Measurements from ENCODE around the gene STXBP5.

STXBP5 gene

DNA sequence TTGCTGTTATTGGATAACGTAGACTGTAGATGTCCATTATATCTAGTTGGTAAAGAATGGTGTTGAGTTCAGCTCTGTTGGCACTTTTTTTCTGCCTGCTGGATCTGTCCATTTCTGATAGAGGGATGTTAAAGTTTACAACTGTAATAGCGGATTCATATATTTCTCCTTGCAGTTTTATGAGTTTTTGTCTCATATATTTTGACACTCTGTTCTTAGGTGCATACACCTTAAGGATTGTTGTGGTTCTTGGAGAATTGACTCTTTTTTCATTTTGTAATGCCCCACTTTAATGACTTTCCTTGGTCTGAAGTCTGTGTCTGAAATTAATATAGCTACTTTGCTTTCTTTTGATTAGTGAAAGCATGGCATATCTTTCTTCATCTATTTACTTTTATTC lies 16.1 kb downstream of the STXBP5 start:
- Mint-ChIP-seq H3K36me3 (ENCODE audit: low read depth) (peaks cover 49% of the 10 kb centered on the region), H3K4me1 (no peaks in the 10 kb centered on the region), H3K4me3 (no peak overlapping the region), H3K27ac (no peak overlapping the region), H3K27me3 (ENCODE audit: low read depth) (no peaks in the 10 kb centered on the region), H3K9me3 (no peaks in the 10 kb centered on the region)
- TF ChIP-seq, protein P1, sequence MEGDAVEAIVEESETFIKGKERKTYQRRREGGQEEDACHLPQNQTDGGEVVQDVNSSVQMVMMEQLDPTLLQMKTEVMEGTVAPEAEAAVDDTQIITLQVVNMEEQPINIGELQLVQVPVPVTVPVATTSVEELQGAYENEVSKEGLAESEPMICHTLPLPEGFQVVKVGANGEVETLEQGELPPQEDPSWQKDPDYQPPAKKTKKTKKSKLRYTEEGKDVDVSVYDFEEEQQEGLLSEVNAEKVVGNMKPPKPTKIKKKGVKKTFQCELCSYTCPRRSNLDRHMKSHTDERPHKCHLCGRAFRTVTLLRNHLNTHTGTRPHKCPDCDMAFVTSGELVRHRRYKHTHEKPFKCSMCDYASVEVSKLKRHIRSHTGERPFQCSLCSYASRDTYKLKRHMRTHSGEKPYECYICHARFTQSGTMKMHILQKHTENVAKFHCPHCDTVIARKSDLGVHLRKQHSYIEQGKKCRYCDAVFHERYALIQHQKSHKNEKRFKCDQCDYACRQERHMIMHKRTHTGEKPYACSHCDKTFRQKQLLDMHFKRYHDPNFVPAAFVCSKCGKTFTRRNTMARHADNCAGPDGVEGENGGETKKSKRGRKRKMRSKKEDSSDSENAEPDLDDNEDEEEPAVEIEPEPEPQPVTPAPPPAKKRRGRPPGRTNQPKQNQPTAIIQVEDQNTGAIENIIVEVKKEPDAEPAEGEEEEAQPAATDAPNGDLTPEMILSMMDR (IDR thresholded peaks at IDR 0.05; ENCODE audit: unreplicated experiment in 3 of 3): no peak

GRCh38 chr6:147221739-147222138 lies 17.5 kb downstream of the STXBP5 start:
- H3K4me3 Mint-ChIP-seq: no peak overlapping the region
- no peaks in the 10 kb centered on the region for H3K4me1 Mint-ChIP-seq
- H3K27ac Mint-ChIP-seq: no peak overlapping the region
- H3K27me3 Mint-ChIP-seq (ENCODE audit: low read depth): no peaks in the 10 kb centered on the region
- TF ChIP-seq, protein P1 (IDR thresholded peaks at IDR 0.05; ENCODE audit: unreplicated experiment in 3 of 3): no peak
- no peaks in the 10 kb centered on the region for H3K9me3 Mint-ChIP-seq
- H3K36me3 Mint-ChIP-seq (ENCODE audit: low read depth): peaks cover 49% of the 10 kb centered on the region

DNA sequence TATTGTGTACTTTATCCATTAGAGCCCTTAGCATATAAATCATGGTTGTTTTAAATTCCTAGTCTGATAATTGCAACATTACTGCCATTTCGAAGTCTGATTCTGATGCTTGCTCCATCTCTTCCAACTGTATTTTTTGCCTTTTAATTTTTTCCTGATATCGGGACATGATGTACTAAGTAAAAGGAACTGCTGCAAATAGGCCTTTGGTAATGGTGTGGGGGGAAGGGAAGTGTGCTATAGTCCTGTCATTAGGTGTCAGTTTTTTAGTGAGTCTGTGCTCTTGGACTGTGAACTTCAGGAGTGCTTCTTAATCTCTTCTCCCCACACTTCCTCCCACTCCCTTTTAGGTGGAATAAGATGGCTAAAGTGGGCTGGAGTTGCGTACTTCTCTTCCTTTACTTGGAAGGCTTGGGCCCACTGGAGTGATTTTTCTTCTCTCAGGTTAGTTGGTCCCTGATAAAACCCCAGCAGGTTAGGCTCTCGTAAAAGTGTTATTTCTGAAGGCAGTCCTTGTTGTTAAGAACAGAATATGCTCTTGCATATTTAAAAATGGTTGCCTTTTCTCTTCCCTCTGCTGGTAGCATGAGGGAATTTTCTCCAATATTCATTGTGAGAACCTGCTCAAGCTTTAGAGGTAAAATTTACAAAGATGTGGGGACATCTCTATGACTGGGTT lies 18.1 kb downstream of the STXBP5 start:
- no peaks in the 10 kb centered on the region for H3K9me3 Mint-ChIP-seq
- no peaks in the 10 kb centered on the region for H3K27me3 Mint-ChIP-seq (ENCODE audit: low read depth)
- no peak overlapping the region for H3K4me3 Mint-ChIP-seq
- TF ChIP-seq, protein P1 (IDR thresholded peaks at IDR 0.05; ENCODE audit: unreplicated experiment in 3 of 3): peak; percentile 28 to 57 (median 47)
- H3K27ac Mint-ChIP-seq: peak overlapping the region in 1 of 3 experiments; percentile 65
- peaks cover 49% of the 10 kb centered on the region for H3K36me3 Mint-ChIP-seq (ENCODE audit: low read depth)
- no peaks in the 10 kb centered on the region for H3K4me1 Mint-ChIP-seq

GRCh38 chr6:147223736-147224135 lies 19.5 kb downstream of the STXBP5 start:
- TF ChIP-seq, protein P1 (IDR thresholded peaks at IDR 0.05; ENCODE audit: unreplicated experiment in 3 of 3): no peak
- Mint-ChIP-seq H3K9me3 (peaks cover 6% of the 10 kb centered on the region), H3K27me3 (ENCODE audit: low read depth) (no peaks in the 10 kb centered on the region), H3K27ac (no peak overlapping the region), H3K4me3 (no peak overlapping the region), H3K4me1 (no peaks in the 10 kb centered on the region), H3K36me3 (ENCODE audit: low read depth) (peaks cover 57% of the 10 kb centered on the region)

GRCh38 chr6:147226163-147226724 lies 22.0 kb downstream of the STXBP5 start:
- no peaks in the 10 kb centered on the region for H3K4me1 Mint-ChIP-seq
- H3K9me3 Mint-ChIP-seq: peaks cover 6% of the 10 kb centered on the region
- peaks cover 36% of the 10 kb centered on the region for H3K36me3 Mint-ChIP-seq (ENCODE audit: low read depth)
- H3K4me3 Mint-ChIP-seq: no peak overlapping the region
- no peak overlapping the region for H3K27ac Mint-ChIP-seq
- no peaks in the 10 kb centered on the region for H3K27me3 Mint-ChIP-seq (ENCODE audit: low read depth)
- TF ChIP-seq, protein P1 (IDR thresholded peaks at IDR 0.05; ENCODE audit: unreplicated experiment in 3 of 3): no peak

- H3K27me3 Mint-ChIP-seq (ENCODE audit: low read depth): no peaks in the 10 kb centered on the region
- TF ChIP-seq, protein P1 (IDR thresholded peaks at IDR 0.05; ENCODE audit: unreplicated experiment in 3 of 3): no peak
- peaks cover 6% of the 10 kb centered on the region for H3K9me3 Mint-ChIP-seq
- no peak overlapping the region for H3K27ac Mint-ChIP-seq
- no peak overlapping the region for H3K4me3 Mint-ChIP-seq
- no peaks in the 10 kb centered on the region for H3K4me1 Mint-ChIP-seq
- H3K36me3 Mint-ChIP-seq (ENCODE audit: low read depth): peaks cover 31% of the 10 kb centered on the region
Measured at GRCh38 chr6:147226877-147227276, 22.7 kb downstream of the STXBP5 start.

All from nephron (organoid).